Right lung (tissue), 5 donors: ENCODE measurements around the gene ZNF566. TPM values are rescaled to one million over a fixed set of nuclear protein-coding genes. Genes with fewer than 3 reads are reported as not detected.

Source experiments
- DNase-seq, 2 donors: peaks; one replicate each; pipeline ENCODE4 v3.0.0-alpha.2; 2013
- polyA plus RNA-seq, 5 donors: library from polyadenylated mRNA; unstranded; fragments of 120-200 nt; gene quantifications; one replicate each; pipeline versions ENCODE4 v1.2.1 to v1.2.3, GENCODE V29; 2013; ENCODE audit warnings: inconsistent platforms in 1 of 5, low replicate concordance in 1 of 5; ENCODE audit not compliant: insufficient read length in 5 of 5, insufficient read depth in 1 of 5

The ZNF566 gene
- polyA plus RNA-seq, 5 donors = 12.6 to 20.1 (median 16.8) TPM

DNA sequence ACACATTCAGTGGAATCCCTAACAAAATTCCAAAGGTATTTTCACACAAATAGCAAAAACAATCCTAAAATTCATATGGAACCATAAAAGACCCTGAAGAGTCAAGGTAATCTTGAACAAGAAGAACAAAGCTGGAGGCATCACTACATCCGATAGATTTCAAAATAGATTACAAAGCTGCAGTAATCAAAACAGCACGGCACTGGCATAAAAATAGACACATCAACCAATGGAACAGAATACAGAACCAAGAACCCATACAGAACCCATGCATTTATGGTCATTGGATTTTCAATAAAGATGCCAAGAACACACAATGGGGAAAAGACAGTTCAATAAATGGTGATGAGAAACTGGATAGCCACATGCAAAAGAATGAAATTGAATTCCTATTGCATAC is 32.5 kb downstream of the ZNF566 start:
- no peak for DNase-seq

DNA sequence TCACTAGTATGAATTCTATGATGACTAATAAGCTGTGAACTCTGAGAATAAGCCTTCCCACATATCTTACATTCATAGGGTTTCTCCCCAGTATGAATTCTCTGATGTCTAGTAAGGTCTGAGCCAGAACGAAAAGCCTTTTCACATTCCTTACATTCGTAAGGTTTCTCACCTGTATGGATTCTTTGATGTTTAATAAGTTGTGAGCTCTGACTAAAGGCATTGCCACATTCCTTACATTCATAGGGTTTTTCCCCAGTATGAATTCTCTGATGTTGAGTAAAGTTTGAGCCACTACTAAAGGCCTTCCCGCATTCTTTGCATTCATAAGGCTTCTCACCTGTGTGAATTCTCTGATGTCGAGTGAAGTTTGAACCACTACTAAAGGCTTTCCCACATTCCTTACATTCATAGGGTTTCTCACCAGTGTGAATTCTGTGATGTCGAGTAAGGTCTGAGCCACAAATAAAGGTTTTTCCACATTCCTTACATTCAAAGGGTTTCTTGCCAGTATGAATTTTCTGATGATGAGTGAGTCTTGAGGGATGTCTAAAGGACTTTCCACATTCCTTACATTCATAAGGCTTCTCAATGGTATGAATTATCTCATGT is 40.2 kb downstream of the ZNF566 start:
- no peak for DNase-seq

DNA sequence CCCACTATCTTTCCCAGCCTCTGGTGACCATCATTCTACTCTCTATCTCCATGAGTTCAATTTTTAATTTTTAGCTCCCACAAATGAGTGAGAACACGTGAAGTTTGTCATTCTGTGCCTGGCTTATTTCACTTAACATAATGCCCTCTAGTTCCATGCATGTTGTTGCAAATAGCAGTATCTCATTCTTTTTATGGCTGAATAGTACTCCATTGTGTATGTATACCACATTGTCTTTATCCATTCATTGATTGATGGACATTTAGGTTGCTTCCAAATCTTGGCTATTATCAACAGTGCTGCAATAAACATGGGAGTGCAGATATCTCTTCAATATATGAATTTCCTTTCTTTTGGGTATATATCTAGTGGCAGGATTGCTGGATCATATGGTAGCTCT is 48.0 kb downstream of the ZNF566 start:
- no peak for DNase-seq

DNA sequence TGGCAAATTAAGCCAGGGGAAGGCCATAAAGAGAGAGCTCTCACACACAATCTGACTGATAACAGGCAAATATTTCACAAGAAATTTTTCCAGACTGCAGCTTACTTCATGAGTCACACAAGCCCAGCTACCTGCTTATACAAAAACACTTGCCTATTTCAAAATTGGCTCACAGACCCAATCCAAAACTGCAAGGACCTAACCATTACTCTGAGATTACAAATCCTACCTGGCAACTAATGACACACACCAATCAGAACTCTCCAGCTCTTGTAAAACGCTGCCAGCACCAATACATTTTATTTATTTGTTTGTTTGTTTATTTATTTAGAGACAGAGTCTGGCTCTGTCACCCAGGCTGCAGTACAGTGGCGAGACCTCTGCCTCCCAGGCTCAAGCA is 52.8 kb downstream of the ZNF566 start:
- no peak for DNase-seq

DNA sequence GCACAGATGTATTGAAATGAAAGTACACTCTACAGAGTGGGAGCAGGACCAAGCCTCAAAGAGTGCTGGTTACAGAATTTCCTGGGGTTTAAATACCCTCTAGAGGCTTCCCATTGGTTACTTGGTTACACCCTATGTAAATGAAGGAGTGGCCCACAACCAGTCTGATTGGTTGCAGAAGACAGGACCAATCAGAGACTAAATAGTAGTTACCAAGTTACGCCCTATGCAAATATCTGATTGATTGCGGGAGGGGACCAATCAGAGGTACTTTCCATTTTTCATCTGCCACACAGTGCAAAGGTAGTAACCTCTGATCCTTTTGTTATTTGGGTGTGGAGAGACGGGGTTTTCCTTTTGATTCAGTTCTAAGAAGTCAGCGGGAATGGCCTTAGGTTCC is 65.4 kb downstream of the ZNF566 start:
- DNase-seq = no peak

DNA sequence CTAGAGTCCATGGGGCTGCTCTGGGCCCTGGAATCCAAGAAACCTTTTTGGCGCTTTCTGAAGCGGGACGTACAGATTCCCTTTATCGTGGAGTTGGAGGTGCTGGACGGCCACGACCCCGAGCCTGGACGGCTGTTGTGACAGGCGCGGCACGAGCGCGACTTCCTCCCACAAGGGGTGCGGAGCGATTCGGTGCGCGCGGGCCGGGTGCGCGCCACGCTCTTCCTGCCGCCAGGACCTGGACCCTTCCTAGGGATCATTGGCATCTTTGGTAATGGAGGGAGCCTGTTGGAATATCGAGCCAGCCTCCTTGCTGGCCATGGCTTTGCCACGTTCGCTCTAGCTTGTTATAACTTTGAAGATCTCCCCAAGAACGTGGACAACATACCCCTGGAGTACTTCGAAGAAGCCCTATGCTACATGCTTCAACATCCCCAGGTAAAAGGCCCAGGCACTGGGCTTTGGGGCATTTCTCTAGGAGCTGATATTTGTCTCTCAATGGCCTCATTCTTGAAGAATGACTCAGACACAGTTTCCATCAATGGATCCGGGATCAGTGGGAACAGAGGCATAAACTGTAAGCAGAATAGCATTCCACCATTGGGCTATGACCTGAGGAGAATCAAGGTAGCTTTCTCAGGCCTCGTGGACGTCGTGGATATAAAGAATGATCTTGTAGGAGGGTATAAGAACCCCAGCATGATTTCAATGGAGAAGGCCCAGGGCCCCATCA is 67.4 kb downstream of the ZNF566 start:
- no peak for DNase-seq

DNA sequence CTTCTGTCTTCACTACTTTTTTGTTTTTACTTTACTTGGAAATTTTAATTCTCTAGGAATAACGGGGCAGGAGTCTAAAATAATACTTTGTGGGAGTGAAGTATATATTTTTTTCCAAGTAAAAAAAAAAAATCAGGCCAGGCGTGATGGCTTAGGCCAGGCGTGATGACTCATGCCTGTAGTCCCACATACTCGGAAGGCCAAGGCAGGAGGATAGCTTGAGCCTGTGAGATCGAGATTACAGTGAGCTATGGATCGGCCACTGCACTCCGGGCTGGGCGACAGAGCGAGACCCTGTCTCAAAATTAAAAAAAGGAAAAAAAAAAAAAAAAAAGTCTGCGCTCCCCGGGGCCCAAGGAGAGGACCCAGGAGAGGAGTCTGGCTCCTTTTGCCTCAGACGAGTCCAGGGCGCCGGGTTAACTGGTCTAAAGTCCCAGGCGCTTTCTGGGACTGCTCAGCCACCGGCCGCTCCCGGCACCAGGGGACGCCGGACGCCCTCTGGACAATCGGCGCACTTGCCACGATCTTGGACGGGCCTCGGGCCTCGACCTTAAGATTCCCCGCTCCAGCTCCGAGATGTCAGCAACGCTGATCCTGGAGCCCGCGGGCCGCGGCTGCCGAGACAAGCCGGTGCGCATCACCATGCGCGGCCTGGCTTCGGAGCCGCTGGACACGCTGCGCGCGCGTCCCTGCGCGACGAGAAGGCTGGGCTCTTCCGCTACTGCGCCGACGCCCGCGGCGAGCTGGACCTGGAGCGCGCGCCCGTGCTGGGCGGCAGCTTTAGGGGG is 68.2 kb downstream of the ZNF566 start:
- DNase-seq = peak; percentile 23 to 56

DNA sequence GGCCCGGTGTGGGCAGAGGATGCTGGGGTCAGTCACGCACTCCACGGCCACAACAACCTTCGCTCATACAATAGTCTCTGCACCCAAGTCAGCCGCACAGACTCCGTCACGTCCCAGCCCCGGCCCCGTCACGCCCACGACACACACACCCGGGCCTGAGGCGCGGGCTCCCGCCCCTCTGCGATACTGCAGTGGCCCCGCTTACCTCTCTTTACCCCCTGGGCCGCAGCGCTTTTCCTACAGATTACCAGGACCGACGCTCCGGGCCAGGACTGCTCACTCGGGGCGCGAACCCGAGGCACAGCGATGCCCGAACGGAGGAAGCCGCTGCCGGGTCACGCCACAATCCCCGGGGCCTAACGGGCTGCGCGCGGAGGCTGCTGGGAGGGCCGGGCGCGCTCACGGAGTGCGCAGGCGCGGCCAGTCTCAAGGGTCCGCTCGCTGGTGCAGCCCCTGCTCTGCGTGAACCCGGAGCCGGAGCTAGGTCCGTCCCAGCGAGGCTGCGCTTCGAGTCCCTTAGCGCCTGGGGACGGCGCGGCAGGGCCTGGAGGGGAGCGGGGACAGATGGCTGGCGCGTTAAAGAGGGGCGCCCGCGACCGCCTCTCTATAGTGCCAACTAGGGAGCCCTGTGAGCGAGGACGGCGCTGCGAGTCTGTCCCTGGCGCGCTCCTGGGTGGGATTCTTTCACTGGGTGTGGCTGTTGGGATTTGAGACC is 70.9 kb downstream of the ZNF566 start, which contains the start of gene ZFP82:
ZFP82 (minus strand) TSS at position 358 of the 715 bp plus-strand sequence. CDS start 8,855 bp downstream, outside the sequence.
- peak; percentile 85 to 91 for DNase-seq

DNA sequence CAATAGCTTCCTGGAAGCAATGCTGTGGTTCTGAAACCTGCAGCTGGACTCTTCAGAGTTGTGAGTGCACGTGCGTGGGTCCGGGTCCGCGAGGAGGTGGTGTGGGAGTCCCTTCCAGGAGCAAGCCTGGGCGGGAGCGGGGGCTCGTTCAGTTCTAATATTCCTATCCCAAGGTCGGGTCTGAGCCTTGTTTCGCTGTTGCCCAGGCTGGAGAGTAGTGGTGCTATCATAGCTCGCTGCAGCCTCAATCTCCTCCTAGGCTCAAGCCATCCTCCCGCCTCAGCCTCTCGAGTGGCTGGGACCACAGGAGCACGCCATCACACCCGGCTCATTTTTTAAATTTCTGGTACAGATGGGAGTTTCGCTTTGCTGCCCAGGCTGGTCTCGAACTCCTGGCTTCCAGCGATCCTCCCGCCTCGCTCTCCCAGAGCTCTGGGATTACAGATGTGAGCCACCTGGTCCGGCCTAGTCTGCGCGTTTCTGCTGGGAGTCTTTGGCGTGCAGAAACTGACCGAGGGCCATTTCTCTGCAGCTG is 71.5 kb downstream of the ZNF566 start:
- no peak for DNase-seq

DNA sequence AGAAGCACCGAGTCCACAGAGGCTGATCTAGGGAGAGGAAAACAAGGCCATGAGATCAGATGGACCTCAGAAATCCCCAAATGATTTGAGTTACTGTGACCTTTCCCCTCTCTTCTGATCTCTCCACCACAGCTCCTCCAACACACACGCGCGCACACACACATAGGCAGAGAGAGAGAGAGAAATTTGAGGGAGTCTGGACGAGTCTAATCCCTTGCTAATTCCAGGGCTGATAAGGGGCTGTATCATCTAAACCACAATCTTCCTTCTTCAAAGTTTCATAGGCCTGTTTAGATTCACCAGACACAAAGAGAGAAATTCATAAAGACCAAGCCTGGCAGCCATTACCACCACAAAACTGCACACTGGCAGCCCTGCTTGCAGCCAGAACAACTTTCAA is 79.5 kb downstream of the ZNF566 start:
- DNase-seq = no peak

DNA sequence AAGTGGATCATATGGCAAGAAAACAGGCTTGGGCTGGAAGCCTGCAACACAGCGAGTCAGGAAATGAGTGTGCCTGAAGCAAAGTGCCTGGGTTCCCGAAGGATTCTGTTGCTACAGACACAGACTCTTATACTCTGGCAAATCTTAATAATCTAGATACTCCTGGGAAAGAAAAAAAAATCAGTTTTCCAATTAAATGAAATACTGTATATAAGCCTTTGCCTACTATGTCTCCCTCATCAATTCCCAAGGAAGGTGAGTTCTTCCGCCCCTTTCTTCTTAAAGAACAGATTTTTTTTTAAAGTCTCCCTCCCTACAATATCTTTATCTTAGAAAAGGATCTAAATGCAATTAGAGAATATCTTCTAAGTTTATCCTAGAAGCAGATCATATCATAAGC is 81.3 kb downstream of the ZNF566 start:
- no peak for DNase-seq

DNA sequence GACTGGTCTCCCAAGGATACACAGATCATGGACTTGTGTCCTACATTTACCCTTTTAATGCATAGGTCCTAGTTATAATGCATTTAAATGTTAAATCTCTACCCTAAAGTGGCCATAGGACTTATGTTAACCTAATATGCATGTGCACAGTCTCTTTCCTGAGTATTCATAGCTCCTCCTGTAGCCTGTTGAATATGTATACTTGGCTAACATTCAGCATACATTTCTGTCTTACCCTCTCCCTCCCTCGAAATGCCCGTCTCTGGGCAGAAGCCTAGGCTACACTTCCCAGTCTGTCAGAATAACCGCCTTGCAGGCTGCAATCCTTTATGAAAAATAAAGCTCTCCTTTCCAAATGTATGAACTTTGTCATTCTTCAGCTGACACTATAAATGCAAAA is 84.9 kb downstream of the ZNF566 start:
- DNase-seq = no peak

DNA sequence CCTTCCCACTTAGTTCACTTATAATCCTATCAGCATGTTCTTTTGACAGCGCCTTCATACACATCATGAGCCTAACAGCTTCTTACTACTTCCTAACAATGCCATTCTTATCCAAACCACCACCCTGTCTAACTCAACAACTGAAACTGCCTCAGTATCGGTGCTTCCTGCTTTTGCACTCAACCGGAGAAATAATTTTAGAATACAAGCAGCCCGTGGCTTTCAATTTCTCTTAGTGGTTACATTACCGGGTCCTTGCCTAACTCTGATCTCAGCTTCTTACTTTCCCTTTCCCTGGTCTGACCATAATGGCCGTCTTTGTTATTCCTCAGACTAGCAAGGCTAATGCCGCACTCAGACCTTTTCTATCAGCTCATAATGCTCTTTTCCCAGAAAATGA is 87.9 kb downstream of the ZNF566 start:
- no peak for DNase-seq

DNA sequence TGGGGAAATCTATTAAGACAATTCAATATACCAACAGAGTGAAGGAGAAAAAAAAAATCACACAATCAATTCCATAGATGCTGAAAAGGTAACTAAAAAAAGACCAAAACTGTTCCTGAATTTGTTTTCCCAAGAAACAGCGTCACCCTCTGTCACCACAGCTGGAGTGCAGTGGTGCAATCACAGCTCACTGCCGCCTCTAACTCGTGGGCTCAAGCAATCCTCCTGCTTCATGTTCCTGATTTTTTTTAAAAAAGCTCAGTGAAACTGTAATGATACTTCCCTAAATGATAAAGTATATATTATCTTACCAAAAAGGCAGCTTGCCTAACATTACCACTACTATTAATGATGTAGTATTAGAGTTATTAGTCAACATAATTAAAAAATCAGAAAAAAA is 90.8 kb downstream of the ZNF566 start:
- no peak for DNase-seq

Other genes starting within 250 kb of the ZNF566 start
- 10 to 100 TPM in 4 of 5 donors, 1 to 10 TPM in 1; 8.1 to 16.2 (median 12.8) TPM for gene ZFP14, start 110.4 kb downstream of the ZNF566 start, polyA plus RNA-seq
- 10 to 100 TPM; 11.2 to 18.5 (median 12.3) TPM for gene ZFP82, start 70.9 kb downstream of the ZNF566 start, polyA plus RNA-seq
- gene ZNF260, start 38.7 kb upstream of the ZNF566 start, polyA plus RNA-seq = 10 to 100 TPM; 18.5 to 41.8 (median 30.9) TPM
- gene ZNF529, start 83.7 kb upstream of the ZNF566 start, polyA plus RNA-seq = 10 to 100 TPM; 24.5 to 41.2 (median 32.7) TPM
- gene ZNF382, start 115.8 kb upstream of the ZNF566 start, polyA plus RNA-seq = 10 to 100 TPM in 4 of 5 donors, 1 to 10 TPM in 1; 6.7 to 13.8 (median 12.1) TPM
- 10 to 100 TPM; 11.2 to 18.2 (median 14.3) TPM for gene ZNF461, start 177.3 kb upstream of the ZNF566 start, polyA plus RNA-seq
- gene ZNF567, start 198.1 kb upstream of the ZNF566 start, polyA plus RNA-seq = 10 to 100 TPM in 4 of 5 donors, 1 to 10 TPM in 1; 9.9 to 15.7 (median 12.7) TPM